Ishikawa (cell line): ENCODE data around the gene BTRC.

Experiments used
- CEBPB ChIP-seq: IDR thresholded peaks from 2 replicates; pipeline ENCODE4 v1.6.1; 2012
- CREB1 ChIP-seq: IDR thresholded peaks from 2 replicates; pipeline ENCODE4 v1.6.1; 2012; ENCODE audit warnings: low read depth
- EGR1 ChIP-seq: IDR thresholded peaks from 2 replicates; pipeline ENCODE4 v1.6.1; 2012
- EP300 ChIP-seq: IDR thresholded peaks from 2 replicates; pipeline ENCODE4 v1.6.1; 2012; ENCODE audit warnings: borderline replicate concordance
- FOXM1 ChIP-seq: IDR thresholded peaks from 2 replicates; pipeline ENCODE4 v1.6.1; 2012; ENCODE audit warnings: low read depth, borderline replicate concordance
- NFIC ChIP-seq: IDR thresholded peaks from 2 replicates; pipeline ENCODE4 v1.6.1; 2012
- RAD21 ChIP-seq: IDR thresholded peaks from 2 replicates; pipeline ENCODE4 v1.6.1; 2012; ENCODE audit warnings: low read depth
- TAF1 ChIP-seq: IDR thresholded peaks from 2 replicates; pipeline ENCODE4 v1.6.1; 2012; ENCODE audit warnings: low read depth, mild to moderate bottlenecking
- TCF12 ChIP-seq: IDR thresholded peaks from 2 replicates; pipeline ENCODE4 v1.6.1; 2012; ENCODE audit warnings: low read depth
- TEAD4 ChIP-seq: IDR thresholded peaks from 2 replicates; pipeline ENCODE4 v1.6.1; 2012
- YY1 ChIP-seq: IDR thresholded peaks from 2 replicates; pipeline ENCODE4 v1.6.1; 2012; ENCODE audit warnings: low read depth
- ZBTB7A ChIP-seq: IDR thresholded peaks from 2 replicates; pipeline ENCODE4 v1.6.1; 2012; ENCODE audit warnings: low read depth
- TF ChIP-seq, protein P1 (sequence below): IDR thresholded peaks from 2 replicates; pipeline ENCODE4 v1.6.1; 2012
- TF ChIP-seq, protein P2 (sequence below): IDR thresholded peaks from 2 replicates; pipeline ENCODE4 v1.6.1; 2012; ENCODE audit warnings: low read depth, mild to moderate bottlenecking
- TF ChIP-seq, protein P3 (sequence below): IDR thresholded peaks from 2 replicates; pipeline ENCODE4 v1.6.1; 2012

BTRC gene

DNA sequence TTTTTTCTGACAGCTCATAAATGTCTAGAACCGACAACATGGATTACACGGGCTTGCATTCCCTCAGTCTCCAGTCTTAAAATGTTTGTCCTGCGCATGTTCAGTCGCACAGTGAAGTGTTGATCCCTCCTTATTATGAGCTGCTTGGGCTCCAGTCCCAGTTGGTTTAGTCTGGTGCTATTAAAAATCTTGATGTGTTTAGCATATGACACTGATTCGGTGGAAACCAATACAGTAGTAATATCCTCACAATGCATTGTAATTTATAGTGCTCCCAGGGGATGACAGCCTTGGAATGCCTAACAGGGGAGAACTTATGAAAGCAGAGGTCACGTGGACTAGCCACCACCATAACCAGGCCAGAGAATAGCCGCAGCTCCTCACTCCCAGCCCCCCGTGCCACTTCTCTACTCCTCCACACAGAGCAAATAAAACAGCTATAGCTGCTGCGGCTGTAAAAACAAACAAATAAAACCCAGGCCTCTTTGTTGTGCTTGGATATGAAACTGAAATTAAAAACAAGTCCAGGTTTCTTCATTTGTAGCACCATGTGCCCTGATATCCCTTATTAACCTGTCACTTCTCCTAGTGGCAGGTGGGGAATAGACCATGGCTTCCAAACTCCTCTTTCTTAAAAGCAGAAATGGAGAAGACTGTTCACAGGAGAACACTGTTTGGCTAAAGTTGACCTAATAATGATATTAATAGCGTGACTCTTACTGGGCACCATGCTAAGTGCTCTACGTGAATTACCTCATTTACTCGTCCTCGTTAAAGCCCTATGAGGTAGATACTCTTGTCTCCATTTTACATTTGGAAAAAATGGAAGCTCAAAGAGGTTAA, 241.8 kb downstream of the BTRC start:
- TF ChIP-seq EGR1 (no peak), FOXM1 (no peak), RAD21 (no peak), TCF12 (no peak), TAF1 (no peak), CEBPB (no peak), NFIC (no peak), EP300 (no peak), TEAD4 (no peak), ZBTB7A (no peak), CREB1 (no peak), YY1 (no peak)
- TF ChIP-seq, protein P1, sequence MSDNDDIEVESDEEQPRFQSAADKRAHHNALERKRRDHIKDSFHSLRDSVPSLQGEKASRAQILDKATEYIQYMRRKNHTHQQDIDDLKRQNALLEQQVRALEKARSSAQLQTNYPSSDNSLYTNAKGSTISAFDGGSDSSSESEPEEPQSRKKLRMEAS = no peak
- TF ChIP-seq, protein P2, sequence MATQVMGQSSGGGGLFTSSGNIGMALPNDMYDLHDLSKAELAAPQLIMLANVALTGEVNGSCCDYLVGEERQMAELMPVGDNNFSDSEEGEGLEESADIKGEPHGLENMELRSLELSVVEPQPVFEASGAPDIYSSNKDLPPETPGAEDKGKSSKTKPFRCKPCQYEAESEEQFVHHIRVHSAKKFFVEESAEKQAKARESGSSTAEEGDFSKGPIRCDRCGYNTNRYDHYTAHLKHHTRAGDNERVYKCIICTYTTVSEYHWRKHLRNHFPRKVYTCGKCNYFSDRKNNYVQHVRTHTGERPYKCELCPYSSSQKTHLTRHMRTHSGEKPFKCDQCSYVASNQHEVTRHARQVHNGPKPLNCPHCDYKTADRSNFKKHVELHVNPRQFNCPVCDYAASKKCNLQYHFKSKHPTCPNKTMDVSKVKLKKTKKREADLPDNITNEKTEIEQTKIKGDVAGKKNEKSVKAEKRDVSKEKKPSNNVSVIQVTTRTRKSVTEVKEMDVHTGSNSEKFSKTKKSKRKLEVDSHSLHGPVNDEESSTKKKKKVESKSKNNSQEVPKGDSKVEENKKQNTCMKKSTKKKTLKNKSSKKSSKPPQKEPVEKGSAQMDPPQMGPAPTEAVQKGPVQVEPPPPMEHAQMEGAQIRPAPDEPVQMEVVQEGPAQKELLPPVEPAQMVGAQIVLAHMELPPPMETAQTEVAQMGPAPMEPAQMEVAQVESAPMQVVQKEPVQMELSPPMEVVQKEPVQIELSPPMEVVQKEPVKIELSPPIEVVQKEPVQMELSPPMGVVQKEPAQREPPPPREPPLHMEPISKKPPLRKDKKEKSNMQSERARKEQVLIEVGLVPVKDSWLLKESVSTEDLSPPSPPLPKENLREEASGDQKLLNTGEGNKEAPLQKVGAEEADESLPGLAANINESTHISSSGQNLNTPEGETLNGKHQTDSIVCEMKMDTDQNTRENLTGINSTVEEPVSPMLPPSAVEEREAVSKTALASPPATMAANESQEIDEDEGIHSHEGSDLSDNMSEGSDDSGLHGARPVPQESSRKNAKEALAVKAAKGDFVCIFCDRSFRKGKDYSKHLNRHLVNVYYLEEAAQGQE = no peak
- TF ChIP-seq, protein P3, sequence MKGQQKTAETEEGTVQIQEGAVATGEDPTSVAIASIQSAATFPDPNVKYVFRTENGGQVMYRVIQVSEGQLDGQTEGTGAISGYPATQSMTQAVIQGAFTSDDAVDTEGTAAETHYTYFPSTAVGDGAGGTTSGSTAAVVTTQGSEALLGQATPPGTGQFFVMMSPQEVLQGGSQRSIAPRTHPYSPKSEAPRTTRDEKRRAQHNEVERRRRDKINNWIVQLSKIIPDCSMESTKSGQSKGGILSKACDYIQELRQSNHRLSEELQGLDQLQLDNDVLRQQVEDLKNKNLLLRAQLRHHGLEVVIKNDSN = no peak

DNA sequence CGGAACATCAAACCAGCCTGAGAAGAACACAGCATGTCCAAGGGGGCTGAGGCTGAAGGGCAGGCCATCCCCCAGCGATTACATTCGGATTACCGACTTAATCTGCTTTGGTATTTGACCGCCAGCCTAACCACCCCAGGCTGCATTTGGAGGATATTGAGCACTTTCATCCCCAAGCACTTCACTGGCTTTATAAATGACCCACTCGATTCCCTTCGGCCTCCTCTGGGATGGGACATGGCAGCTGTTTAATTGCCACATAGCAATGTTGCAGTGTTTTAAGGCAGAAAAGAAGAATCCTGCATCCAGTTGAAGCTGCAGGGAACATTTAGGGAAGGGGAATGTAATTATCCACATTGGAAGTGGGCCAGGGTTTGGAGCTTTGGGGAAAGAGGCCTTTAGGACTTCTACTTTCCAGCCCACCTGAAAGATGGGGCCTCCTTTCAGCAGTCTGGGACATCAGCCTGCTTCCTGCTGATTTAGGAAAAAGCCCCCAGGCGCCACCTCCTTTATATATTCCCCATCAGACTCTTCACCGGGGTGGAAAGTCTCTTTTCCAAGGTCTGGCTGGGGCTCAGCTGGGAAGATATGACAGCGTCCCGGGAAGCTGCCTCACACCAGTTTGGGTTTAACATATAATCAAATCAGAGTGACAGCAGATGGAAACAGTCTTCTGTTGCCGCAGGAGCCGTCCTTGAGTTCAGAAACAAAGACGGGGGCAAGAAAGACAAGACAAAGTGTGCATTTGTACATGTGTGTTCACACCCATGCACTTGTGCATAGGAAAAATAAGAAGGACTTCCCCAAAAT, 243.3 kb downstream of the BTRC start:
- TF ChIP-seq TCF12 (no peak), CEBPB (no peak), CREB1 (no peak), FOXM1 (no peak), ZBTB7A (no peak), NFIC (no peak), RAD21 (no peak), EGR1 (no peak), TAF1 (no peak)
- TF ChIP-seq, protein P2 = no peak
- TF ChIP-seq, protein P1 = no peak

DNA sequence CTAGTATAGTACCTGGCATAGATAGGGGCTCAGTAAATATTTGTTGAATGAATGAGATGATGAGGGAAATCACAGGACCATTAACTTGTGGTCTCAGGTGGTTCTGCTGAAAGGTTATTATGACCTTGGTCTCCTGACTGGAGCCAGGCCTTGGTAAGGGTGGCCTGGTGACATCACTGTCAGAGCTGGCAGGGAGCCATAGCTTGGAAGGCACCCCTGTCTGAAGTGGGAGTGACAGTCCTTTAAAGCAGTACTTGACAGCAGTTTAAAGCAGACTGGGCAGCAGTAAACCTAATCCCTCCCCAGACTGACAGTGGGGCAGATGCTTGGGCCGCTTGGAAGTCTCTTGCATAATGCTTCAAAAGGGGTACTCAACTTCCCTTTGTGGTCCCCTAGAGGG, 247.6 kb downstream of the BTRC start:
- TF ChIP-seq RAD21 (no peak), YY1 (no peak), TAF1 (no peak), CEBPB (no peak), TEAD4 (no peak), FOXM1 (no peak), TCF12 (no peak), EP300 (no peak), ZBTB7A (no peak), EGR1 (no peak), CREB1 (no peak), NFIC (no peak)
- TF ChIP-seq, protein P3 = no peak
- TF ChIP-seq, protein P2 = no peak
- TF ChIP-seq, protein P1 = no peak
